GM12892 (cell line): ENCODE data around the gene RAD1.

Experiments
- POLR2A ChIP-seq: IDR thresholded peaks from 2 replicates; pipeline ENCODE4 v1.6.1; 2011; ENCODE audit warnings: low read depth, low read length, control low read depth
- POLR2AphosphoS5 ChIP-seq: IDR thresholded peaks from 2 replicates; pipeline ENCODE4 v1.6.1; 2011; ENCODE audit warnings: low read depth, low read length, control low read depth

DNA sequence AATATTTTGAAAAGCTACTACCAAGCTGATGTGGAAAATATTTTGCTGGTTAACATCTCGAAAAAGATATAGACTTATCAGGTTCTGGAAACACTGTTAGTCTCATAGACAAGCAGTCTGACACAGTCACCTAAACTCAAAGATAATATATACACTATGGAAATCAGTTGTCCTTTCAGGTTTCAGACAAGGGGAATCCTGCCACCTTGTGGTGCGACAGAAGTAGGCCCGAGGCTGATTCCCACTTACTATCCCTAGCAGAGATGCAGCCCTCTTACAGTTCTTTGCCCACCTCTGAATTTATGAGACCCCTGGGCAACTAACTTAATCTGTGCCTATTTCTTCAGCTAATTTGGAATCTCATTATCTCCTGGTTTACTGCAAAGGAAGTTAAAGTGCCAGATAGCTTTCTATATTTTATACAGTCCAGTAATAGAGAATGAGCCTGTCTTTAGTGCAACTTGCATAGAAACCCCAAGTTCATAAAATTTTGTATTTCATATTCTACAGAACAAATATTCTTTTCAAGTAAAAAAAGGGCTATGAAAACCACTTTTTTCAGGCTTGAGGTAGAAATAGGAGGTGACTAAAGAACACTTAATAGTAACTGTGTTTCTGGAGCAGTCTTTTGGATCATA is 16.9 kb downstream of the RAD1 start:
- TF ChIP-seq POLR2AphosphoS5, result no peak
- no peak for TF ChIP-seq POLR2A
